ENCODE results near the gene NFYC.

NFYC gene

DNA sequence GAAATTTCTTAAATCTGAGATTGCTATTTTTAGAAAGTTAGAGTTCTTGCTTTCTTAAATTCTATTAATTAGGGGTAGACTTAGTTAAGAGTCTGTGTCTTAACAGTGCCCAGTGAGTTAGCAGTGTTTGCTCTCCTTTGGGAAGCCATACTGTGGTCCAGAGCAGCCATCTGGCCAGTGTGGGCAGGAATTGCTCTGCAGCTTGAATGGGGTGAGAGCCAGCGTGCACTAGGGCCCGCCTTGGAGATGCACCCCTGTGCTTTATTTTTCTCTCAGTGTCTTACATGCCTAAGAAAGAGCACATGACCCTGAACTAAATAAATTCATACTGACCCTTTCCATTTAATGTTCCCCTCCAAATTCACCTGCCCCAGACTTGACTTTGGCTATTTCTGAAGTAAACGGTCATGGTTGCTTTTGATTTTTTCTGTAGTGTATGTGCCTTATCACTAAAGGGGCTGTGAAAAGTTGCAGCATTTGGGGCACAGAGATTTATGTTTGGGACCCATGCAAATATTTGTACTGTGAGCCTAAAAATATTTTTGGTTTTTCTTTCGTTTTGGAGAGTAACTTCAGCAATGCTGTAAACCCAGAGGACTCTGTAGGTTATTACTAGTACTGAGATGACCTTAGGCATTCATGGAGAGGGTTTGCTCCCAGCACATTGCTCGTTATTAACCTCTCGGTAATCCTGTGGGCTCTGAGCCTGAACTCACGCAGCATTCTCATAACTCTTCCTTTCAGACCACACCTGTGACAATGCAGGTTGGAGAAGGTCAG is 70.8 kb downstream of the NFYC start:
- no peak for DNase-seq

DNA sequence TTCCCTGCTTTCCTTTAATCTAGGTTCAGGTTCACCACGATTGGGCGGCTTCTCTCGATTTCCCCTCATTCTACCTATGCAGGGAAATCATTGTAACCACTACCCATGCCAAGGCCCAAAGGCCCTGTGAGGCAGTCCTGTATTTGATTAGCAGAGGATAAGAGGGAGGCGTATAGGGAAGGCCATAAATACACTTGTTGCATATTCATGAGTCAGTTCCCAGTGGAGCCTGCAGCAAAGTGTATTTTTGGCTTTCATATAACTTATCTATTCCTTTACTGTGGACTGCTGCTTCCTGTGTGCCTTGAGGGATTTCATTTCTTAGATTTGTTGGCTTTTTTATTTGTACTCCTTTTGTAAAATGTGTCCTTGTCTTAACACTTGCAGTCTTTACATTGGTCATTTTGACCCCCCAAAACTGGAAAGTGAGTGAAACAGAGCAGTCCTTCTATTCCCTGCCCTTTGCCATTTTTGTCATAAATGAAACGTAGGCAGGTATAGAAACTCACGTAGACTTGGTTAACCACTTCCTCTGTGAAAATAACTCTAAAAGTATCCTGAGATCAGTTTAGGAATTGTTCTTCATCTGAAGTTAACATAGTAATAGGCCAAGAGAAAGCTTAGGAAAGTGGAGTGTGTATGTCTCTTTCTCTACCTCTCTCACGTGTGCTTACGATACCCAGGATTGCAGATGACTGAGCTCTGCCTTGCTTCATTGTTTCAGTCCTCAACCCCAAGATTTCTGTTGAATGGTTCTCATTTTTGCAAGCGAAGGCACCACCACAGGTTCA is 72.4 kb downstream of the NFYC start:
- no peak for DNase-seq

GRCh38 chr1:40764981-40765380 is 73.5 kb downstream of the NFYC start:
- no peak for DNase-seq

DNA sequence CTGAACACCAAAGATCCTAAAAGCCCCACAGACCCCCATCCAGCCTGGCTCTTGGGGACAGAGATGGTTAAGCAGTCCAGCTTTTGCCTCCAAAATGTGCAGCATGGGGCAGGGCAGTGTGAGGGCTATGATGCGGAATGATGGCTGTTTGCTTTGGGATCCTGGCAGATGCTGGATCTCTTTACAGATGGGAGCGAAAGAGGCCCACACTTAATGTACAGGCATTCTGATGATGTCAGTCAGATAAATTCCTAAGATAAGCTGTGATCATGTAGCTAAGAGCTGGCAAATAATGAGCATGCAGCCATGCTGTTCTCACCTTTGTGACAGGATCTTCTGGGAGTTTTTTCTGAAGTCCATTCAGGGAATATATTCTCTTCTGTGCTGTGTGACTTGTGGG is 74.5 kb downstream of the NFYC start:
- DNase-seq = no peak

GRCh38 chr1:40766560-40766959 is 75.1 kb downstream of the NFYC start:
- DNase-seq = no peak

DNA sequence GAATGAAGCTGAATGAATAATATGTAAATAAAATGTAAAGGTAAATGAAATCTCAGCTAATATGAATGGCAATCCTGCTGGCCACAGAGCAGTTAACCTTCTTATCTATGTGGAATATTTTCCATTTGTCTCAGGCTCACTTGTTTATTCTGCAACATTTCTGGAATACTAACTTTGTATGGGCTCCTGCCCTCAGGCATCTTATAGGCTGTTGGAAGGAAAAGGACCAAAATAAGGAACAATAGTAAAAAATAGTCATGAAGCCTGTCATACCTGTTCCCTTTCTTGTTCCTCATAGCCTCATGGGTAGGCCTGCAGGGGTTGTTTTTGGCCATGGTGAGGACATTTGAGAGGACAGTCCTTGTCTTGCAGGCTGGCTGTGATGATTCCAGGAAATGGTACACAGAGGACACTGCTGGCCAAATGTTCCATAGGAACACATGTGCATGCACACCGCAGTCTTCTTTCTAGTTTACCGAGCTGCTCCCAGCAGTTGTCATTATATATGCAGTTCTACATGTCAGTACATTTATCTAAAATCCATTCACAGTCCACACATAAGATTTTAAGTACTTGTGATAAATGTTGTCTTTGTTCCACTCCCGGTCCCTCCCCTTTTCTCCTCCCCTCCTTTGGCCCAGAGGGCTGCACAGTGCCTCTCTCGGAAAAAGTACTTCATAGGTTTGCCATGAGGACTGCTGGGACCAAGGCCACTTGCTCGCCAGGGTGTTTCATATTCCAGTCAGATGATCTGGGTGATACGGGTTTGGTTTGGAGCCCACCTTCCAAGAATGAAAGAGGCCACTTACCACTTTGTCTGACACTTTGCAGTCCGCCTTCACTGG is 76.9 kb downstream of the NFYC start:
- DNase-seq = no peak

GRCh38 chr1:40769815-40770214 is 78.3 kb downstream of the NFYC start:
- DNase-seq = no peak

DNA sequence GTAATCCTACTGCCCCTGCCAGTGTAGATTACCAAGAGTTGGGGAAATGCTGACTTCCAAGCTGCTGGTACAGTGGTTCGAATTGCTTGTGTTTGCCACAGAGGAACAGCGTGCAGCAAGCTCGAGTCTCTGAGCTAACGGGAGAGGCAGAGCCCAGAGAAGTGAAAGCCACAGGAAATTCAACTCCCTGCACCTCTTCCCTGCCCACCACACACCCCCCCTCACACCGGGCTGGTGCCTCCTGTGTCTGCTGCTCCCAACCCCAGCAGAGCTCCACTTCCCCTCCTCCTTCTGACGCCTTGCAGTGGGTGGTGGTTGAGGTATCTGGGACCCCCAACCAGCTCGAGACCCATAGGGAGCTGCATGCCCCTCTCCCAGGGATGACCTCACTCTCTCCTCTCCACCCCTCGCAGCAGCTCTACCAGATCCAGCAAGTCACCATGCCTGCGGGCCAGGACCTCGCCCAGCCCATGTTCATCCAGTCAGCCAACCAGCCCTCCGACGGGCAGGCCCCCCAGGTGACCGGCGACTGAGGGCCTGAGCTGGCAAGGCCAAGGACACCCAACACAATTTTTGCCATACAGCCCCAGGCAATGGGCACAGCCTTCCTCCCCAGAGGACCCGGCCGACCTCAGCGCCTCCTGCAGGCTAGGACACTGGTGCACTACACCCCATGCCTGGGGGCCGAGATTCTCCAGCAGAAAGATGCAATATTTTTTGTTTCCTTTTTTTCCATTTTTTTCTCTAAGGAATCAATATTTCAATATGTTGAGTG is 79.0 kb downstream of the NFYC start:
- DNase-seq = no peak

DNA sequence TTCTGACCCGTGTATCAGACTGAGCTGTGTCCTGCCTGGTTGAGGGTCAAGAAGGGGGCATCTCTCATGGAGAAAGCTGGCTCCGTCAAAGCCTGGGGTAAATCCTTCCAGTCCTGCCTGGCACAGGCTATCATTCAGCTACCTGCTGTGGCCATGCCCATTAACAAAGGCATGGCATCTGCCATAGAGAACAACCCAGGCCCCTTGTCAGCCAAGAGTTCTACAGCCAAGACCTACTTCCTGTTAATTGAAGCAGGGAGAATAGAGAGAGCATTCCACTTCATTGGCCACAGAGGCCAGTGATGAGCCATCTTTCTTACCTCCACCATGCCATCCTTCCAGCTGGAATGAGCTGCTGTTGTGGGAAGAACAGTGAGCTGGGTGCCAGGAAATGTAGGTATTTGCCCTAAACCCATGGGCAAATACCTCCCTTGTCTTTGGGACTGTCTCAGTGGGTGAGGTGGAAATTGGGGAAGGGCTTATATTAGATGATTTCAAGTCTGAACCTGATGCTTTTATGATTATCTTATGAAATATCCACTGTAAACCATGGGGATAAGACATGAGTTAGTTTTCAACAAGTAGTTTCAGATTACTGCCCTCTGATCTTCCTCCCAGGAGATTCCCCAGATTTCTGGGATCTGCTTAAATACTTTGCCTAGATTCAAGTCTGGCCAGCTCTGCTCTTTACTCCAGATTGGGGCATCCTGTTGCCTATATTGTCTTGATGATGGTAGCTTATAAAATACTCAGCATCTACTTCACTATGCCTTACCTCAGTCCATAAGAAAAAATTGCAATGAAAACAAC is 80.8 kb downstream of the NFYC start:
- DNase-seq = no peak

DNA sequence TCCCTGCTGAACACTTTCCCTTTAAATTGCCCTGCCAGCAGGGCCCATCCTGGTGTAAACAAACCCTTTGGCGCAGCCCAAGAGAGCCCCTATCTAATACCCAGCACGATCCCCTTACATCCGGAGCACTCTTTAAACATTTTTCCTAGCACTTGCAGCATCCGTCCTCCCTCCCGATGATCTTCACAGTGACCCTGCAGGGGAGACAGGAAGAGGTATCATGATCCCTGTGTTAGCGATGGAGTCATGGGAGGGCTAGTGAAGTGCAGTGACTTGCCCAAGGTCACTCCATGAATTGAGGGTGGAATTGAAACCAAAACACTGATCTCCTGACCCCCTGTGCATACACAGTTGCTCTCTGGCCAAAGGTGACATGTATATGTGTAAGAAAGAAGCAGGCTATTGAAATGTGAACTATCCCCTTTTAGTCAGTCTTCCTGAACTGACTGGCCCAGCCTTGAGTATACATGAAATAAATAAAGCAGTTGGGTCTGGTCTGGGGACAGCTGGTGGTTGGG is 82.3 kb downstream of the NFYC start:
- DNase-seq = no peak

- peak; percentile 36 for DNase-seq
Measured at GRCh38 chr1:40774266-40774998, 82.9 kb downstream of the NFYC start.

- no peak for DNase-seq
Measured at GRCh38 chr1:40776236-40777072, 85.0 kb downstream of the NFYC start.

- no peak for DNase-seq
Measured at GRCh38 chr1:40777224-40777970, 85.9 kb downstream of the NFYC start.

DNA sequence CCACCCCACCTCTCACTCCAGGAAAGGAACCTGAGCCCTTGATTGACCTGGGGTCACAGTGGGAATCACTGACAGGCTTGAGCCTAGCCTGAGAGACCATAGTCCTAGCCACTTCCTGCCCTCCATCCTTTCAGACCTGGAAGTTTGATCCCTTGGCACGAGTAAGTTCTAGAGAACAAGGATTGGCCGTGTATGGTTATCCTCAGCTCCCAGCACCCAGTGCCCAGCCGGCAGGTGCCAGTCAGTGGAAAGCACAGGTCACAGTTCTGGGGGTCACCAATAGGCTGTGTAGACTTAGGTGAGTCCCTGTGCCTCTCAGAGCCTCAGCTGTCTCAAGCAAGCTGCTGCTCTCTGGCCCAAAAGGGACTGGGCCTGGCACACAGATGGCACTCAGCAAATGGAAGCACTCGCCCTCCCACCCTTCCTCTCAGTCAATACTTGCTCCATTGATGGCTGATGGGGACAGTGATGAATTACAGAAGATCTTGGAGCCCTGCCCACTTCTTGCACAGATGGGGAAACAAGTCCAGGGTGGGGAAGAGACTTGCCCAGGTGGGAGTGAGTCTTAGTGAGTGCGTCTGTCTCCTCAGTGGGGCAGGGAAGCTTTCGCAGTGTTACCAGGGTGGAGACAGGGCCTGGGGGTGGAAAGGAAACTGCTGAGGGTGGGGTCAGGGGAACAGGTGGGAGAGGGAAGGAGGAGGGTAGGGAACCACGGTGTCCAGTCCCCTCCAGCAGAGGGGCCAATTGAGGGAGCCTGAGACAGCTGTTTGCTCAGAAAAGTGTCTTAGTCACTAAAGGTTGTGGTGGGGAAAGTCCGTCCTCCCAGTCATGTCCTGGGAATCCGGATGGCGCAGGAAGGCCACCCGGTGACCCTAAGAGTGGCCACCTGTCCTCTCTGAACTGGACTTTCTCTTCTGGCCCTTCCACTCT is 89.4 kb downstream of the NFYC start:
- DNase-seq = no peak

DNA sequence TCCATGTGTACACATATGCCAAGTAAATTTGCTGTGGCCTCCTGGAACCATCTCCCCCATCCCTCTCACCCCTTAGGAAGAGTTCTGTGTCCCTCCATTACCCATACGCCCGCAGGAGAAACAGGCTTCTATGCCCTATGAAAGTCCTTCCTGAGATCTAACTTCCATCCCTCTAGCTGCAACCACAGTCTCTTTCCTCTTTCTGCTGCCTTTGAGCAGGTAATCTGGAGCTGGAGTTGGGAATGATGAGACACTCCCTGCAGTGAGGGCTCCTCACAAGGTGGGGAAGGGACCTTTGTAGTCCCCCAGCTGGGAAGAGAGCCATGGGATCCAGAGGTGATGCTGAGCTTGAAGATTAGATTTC is 90.1 kb downstream of the NFYC start:
- no peak for DNase-seq

GRCh38 chr1:40782371-40782956 is 91.0 kb downstream of the NFYC start:
- no peak for DNase-seq

Data from fibroblast of skin of back (primary cell).